KMS-11 (cell line): ENCODE results near the gene RNASEL.
"Not testable (repeated sequence)": the region's sequence is repeated elsewhere in the genome, so short reads cannot be mapped to it uniquely, and the experiment has no call there.

ENCODE experiments used
- H2AFZ ChIP-seq: fragments of 200-600 bp; sonication (generic); 2 replicates; pipeline ENCODE4 v1.6.1; 2016; ENCODE audit warnings: antibody characterized with exemption, mixed run types, low read depth
- H3K27ac ChIP-seq: fragments of 200-600 bp; sonication (generic); 2 replicates; pipeline ENCODE4 v1.6.1; 2016; ENCODE audit warnings: mild to moderate bottlenecking, mixed run types
- H3K27me3 ChIP-seq: fragments of 200-600 bp; sonication (generic); 2 replicates; pipeline ENCODE4 v1.6.1; 2017; ENCODE audit warnings: mild to moderate bottlenecking, low read depth, mixed run types, moderate library complexity; ENCODE audit not compliant: insufficient read depth
- H3K36me3 ChIP-seq: fragments of 200-600 bp; sonication (generic); 2 replicates; pipeline ENCODE4 v1.6.1; 2017; ENCODE audit warnings: mild to moderate bottlenecking, mixed run types; ENCODE audit not compliant: insufficient read depth
- H3K4me1 ChIP-seq: fragments of 200-600 bp; sonication (generic); 2 replicates; pipeline ENCODE4 v1.6.1; 2016; ENCODE audit warnings: mild to moderate bottlenecking, low read depth, mixed run types; ENCODE audit not compliant: poor library complexity, severe bottlenecking
- H3K4me2 ChIP-seq: fragments of 200-600 bp; sonication (generic); 2 replicates; pipeline ENCODE4 v1.7.0; 2016; ENCODE audit warnings: mild to moderate bottlenecking, mixed run types
- H3K4me3 ChIP-seq: fragments of 200-600 bp; sonication (generic); IDR thresholded peaks from 2 replicates; pipeline ENCODE4 v1.6.1; 2017; ENCODE audit warnings: low read depth, low read length, mixed read lengths; ENCODE audit not compliant: insufficient read depth
- H3K79me2 ChIP-seq: fragments of 200-600 bp; sonication (generic); 2 replicates; pipeline ENCODE4 v1.6.1; 2016; ENCODE audit warnings: low read depth, mixed run types; ENCODE audit not compliant: insufficient read depth
- H3K9ac ChIP-seq: fragments of 200-600 bp; sonication (generic); 2 replicates; pipeline ENCODE4 v1.6.1; 2016; ENCODE audit warnings: mild to moderate bottlenecking, mixed run types
- H4K20me1 ChIP-seq: fragments of 200-600 bp; sonication (generic); 2 replicates; pipeline ENCODE4 v1.6.1; 2016; ENCODE audit warnings: mild to moderate bottlenecking, mixed run types; ENCODE audit not compliant: insufficient read depth
- CTCF ChIP-seq: fragments of 200-600 bp; sonication (generic); conservative IDR thresholded peaks from 2 replicates; pipeline ENCODE4 v1.6.1; 2017; ENCODE audit warnings: low read depth, mild to moderate bottlenecking, antibody characterized with exemption, low read length, moderate library complexity, mixed read lengths

Gene RNASEL

GRCh38 chr1:182633657-182634281 lies 44.7 kb upstream of the RNASEL start:
- H3K27me3 ChIP-seq: no peaks in the 10 kb centered on the region
- no peaks in the 10 kb centered on the region for H3K79me2 ChIP-seq
- no peaks in the 10 kb centered on the region for H3K36me3 ChIP-seq
- no peak overlapping the region for H2AFZ ChIP-seq
- H3K4me1 ChIP-seq: peaks cover 15% of the 10 kb centered on the region
- no peaks in the 10 kb centered on the region for H4K20me1 ChIP-seq
- H3K4me3 ChIP-seq: no peak overlapping the region
- TF ChIP-seq CTCF: no peak
- H3K4me2 ChIP-seq: no peak overlapping the region
- no peak overlapping the region for H3K9ac ChIP-seq
- H3K27ac ChIP-seq: no peak overlapping the region

GRCh38 chr1:182633031-182633430 lies 44.0 kb upstream of the RNASEL start:
- Histone ChIP-seq H3K4me3 (no peak overlapping the region), H3K36me3 (no peaks in the 10 kb centered on the region), H3K9ac (no peak overlapping the region), H3K27me3 (no peaks in the 10 kb centered on the region), H3K27ac (no peak overlapping the region), H3K4me2 (no peak overlapping the region), H4K20me1 (no peaks in the 10 kb centered on the region), H3K4me1 (peaks cover 15% of the 10 kb centered on the region), H3K79me2 (no peaks in the 10 kb centered on the region), H2AFZ (no peak overlapping the region)
- TF ChIP-seq CTCF: no peak

- not testable (repeated sequence) for H4K20me1 ChIP-seq, H3K79me2 ChIP-seq, H3K4me3 ChIP-seq, H3K9ac ChIP-seq, H3K4me2 ChIP-seq, H2AFZ ChIP-seq, H3K36me3 ChIP-seq, H3K27me3 ChIP-seq, H3K27ac ChIP-seq
- H3K4me1 ChIP-seq: peaks cover 21% of the 10 kb centered on the region
Observed at GRCh38 chr1:182632441-182632857, 43.4 kb upstream of the RNASEL start.

- no peak overlapping the region for H2AFZ ChIP-seq
- no peak overlapping the region for H3K4me3 ChIP-seq
- no peak overlapping the region for H3K4me2 ChIP-seq
Observed at GRCh38 chr1:182631954-182632353, 42.9 kb upstream of the RNASEL start.

More at GRCh38 chr1:182631954-182632353, 42.9 kb upstream of the RNASEL start:
- Histone ChIP-seq H3K27me3 (no peaks in the 10 kb centered on the region), H4K20me1 (no peaks in the 10 kb centered on the region), H3K4me1 (peaks cover 26% of the 10 kb centered on the region), H3K79me2 (no peaks in the 10 kb centered on the region), H3K27ac (no peak overlapping the region), H3K36me3 (no peaks in the 10 kb centered on the region), H3K9ac (no peak overlapping the region)
- TF ChIP-seq CTCF: no peak
